ENCODE results near the gene CYP4F12.

The CYP4F12 gene

GRCh38 chr19:15666883-15667282 lies 6.0 kb upstream of the CYP4F12 start:
- TF ChIP-seq, protein P1, sequence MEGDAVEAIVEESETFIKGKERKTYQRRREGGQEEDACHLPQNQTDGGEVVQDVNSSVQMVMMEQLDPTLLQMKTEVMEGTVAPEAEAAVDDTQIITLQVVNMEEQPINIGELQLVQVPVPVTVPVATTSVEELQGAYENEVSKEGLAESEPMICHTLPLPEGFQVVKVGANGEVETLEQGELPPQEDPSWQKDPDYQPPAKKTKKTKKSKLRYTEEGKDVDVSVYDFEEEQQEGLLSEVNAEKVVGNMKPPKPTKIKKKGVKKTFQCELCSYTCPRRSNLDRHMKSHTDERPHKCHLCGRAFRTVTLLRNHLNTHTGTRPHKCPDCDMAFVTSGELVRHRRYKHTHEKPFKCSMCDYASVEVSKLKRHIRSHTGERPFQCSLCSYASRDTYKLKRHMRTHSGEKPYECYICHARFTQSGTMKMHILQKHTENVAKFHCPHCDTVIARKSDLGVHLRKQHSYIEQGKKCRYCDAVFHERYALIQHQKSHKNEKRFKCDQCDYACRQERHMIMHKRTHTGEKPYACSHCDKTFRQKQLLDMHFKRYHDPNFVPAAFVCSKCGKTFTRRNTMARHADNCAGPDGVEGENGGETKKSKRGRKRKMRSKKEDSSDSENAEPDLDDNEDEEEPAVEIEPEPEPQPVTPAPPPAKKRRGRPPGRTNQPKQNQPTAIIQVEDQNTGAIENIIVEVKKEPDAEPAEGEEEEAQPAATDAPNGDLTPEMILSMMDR (IDR thresholded peaks at IDR 0.05; ENCODE audit: insufficient read depth, low read depth, low read length, missing control alignments), result no peak
- no peak for DNase-seq (ENCODE audit: low read depth)
- no peak overlapping the region for H3K4me3 ChIP-seq (ENCODE audit: low read length)

GRCh38 chr19:15669440-15669839 lies 3.4 kb upstream of the CYP4F12 start:
- no peak for DNase-seq (ENCODE audit: low read depth)
- TF ChIP-seq, protein P1 (IDR thresholded peaks at IDR 0.05; ENCODE audit: insufficient read depth, low read depth, low read length, missing control alignments), result no peak
- H3K4me3 ChIP-seq (ENCODE audit: low read length), result no peak overlapping the region

- H3K4me3 ChIP-seq (ENCODE audit: low read length), result no peak overlapping the region
- no peak for DNase-seq (ENCODE audit: low read depth)
- TF ChIP-seq, protein P1 (IDR thresholded peaks at IDR 0.05; ENCODE audit: insufficient read depth, low read depth, low read length, missing control alignments), result no peak
Observed at GRCh38 chr19:15669891-15670290, 3.0 kb upstream of the CYP4F12 start.

DNA sequence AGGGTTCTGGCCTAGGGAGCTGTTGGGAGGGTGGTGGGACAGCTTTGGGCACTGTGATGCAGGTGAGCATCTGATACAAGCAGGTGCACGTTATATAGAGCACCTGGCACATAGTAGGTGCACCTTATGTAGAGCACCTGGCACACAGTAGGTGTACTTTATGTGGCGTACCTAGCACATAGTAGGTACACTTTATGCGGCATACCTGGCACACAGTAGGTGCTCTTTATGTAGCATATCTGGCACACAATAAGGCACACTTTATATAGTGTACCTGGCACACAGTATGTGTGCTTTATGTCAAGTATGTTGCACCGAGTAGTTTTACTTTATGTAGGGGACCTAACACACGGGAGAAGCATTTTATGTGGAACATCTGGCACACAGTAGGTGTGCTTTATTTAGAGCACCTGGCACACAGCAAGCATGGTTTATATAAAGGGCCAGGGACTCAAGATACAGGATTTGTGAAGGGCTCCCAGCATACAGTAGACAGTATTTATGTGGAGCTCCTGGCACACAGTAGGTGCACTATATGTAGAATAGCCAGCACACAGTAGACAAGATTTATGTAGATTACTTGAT lies 1.6 kb upstream of the CYP4F12 start:
- no peak overlapping the region for H3K4me3 ChIP-seq (ENCODE audit: low read length)
- TF ChIP-seq, protein P1 (IDR thresholded peaks at IDR 0.05; ENCODE audit: insufficient read depth, low read depth, low read length, missing control alignments), result no peak
- no peak for DNase-seq (ENCODE audit: low read depth)

DNA sequence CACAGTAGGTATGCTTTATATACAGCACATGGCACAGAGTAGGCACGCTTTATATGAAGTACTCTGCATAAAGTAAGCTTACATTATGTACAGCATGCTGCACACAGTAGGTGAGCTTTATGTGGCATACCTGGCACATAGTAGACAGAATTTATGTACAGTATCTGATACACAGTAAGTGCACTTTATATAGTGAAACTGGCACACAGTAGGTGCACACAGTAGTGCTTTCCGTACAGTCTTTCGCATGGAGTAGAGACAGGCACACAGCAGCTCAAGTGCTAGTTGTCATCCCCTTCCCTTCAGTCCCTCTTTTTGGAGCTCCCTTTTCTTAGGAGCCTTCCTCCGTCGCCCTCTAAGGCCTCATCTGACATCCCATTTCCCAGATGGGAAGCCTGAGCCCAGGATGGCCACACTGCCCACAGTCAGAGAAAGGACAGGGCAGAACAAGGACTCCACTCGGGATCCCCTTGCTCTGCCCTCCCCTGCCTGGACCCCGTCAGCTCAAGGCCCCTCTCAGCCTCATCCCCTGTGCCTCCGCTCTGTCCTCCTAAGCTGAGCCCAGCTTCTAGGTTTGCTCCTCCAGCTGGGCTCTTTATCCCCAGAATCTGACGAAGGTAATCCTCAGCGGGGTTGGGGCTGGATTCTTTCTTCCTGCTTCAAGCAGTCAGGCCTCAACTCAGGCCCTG lies 852 bp upstream of the CYP4F12 start:
- TF ChIP-seq, protein P1 (IDR thresholded peaks at IDR 0.05; ENCODE audit: insufficient read depth, low read depth, low read length, missing control alignments), result no peak
- H3K4me3 ChIP-seq (ENCODE audit: low read length), result no peak overlapping the region

DNA sequence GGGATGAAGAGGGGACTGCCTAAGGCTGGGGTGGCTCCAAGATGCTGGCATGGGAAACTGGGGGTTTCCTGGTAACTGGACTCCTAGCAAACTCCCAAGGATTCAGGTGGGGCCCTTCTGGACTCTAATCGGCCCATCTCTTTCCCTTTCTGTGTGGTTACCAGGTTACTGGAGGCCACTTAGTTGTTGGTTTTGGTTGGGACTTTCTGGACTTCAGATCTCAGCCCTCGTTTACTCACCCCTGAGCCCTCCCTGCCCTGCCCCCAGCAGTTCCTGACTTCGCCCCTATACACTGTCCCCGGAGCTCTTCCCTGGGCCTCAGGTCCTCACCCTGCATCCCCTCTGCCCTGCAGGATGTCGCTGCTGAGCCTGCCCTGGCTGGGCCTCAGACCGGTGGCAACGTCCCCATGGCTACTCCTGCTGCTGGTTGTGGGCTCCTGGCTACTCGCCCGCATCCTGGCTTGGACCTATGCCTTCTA lies 328 bp downstream of the CYP4F12 start:
- no peak for DNase-seq (ENCODE audit: low read depth)
- TF ChIP-seq, protein P1 (IDR thresholded peaks at IDR 0.05; ENCODE audit: insufficient read depth, low read depth, low read length, missing control alignments), result no peak
- peak overlapping the region; percentile 1 for H3K4me3 ChIP-seq (ENCODE audit: low read length)

More for the DNA sequence above, 852 bp upstream of the CYP4F12 start:
- DNase-seq (ENCODE audit: low read depth), result no peak
